ENCODE data around the gene OPA3.
"Not testable (repeated sequence)": the region's sequence is repeated elsewhere in the genome, so short reads cannot be mapped to it uniquely, and the experiment has no call there.

OPA3 gene

DNA sequence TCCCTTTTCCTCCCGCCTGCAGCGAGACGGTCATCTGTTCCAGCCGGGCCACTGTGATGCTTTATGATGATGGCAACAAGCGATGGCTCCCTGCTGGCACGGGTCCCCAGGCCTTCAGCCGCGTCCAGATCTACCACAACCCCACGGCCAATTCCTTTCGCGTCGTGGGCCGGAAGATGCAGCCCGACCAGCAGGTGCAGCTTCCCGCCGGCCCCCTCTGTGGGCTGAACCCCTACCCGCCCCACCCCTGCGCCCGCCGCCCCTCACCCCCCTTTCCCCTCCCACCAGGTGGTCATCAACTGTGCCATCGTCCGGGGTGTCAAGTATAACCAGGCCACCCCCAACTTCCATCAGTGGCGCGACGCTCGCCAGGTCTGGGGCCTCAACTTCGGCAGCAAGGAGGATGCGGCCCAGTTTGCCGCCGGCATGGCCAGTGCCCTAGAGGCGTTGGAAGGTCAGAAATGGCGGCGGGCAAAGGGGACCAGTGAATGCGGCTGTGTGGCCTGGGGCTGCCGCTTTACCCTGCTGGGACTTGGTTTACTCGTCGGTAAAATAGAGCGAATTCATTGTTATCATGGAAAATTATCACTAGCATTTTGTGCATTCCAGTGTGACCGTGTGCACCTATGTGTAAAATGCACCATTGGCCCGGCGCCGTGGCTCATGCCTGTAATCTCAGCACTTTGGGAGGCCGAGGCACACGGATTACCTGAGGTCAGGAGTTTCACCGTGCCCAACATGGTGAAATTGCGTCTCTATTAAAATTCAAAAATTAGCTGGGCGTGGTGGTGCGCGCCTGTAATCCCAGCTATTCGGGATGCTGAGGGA, 66.7 kb downstream of the OPA3 start:
- no peak for DNase-seq

DNA sequence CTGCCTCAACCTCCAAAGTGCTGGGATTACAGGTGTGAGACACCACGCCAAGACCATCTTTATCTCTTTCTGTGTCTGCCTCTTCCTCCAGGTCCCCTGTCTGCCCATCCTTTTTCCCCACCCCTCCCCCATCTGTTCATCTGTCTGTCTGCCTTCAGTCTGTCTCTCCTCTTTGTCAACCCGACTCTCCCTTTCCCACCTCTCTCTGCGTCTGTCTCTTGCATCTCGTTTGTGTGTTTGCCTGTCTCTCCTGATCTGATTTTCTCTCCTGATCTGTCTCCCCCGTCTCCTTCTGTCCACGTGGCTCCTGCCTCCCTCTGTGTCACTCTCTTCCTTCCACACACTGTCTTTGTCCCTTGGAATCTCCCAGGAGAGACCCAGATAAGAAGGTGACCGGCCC, 67.4 kb downstream of the OPA3 start:
- no peak for DNase-seq

DNA sequence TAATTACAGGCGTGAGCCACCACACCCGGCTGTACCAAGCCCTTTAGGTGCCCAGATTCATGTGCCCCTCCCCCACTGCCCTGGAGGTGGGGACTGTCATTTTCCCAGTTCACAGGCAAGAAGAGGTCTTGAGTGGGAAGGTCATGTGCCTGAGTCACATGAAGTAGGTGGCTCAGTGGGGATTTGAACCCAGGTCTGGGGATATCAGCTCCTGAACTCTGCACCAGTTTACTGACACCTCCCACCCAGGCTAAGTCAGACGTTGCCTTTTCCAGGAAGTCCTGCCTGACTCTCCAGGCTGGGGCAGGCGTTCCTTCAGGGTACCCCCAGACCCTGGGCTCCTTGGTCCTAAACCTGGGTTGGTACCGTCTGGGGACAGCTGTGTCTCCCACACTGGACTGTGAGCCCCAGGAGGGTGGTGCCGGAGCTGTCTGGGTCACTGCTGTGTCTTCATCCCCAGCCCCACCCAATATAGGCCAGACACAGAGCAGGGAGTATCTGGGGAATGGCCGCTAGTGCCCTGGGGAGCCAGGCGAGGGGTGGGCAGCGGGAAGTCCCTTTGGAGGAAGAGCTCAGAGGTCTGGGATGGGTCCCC, 68.7 kb downstream of the OPA3 start:
- DNase-seq = no peak

DNA sequence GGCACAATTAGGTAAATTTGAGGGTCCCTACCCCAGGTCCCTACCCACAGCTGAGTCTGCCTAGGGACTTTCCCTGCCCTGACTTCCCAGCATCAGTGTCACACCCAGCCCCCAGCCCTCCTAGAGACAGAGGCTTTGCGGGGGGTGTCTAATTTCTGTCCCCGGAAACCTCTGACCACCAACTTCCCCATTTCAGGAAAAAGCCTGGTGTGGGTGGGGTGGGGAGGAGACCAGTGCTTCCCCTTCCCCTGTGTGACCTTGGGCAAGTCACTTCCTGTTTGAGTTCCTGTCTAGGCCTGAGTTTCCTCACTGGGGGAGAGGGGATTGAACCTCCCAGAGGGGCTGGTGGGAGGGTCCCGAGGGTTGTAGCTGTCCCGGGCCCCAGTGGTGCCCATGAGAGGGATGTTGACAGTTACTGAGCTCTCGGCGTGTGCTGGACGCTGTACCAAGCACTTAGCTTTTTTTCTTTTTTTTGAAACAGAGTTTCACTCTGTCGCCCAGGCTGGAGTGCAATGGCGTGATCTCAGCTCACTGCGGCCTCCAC, 69.4 kb downstream of the OPA3 start:
- DNase-seq = peak; percentile 62

DNA sequence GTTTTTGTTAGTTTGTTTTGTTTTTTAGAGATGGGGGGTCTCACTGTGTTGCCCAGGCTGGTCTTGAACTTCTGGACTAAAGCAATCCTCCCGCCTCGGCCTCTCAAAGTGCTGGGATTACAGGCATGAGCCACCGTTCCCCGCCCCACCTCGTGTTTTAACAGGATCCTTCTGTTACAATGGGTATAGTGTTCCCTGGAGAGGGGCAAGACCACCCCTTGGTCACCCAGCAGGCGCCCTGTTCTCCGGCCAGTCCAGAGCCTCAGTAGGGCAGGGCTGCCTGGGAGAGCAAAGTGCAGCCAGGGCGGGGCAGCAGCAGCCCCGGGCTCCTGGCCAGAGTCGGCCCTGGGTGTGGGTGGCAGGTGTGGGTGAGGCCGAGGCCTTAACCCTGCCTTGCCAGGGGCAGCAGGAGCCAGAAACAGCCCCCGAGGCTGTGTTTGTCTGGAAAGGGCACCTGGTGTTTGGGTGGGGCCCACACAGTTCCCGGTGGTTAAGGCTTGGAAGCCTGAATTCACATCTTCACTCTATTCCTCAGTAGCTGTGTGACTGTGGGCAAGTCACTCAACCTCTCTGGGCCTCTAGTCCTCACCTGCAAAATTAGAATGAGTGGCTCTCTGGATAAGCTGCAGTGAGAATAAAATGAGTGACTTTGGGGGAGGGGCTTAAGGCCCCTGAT, 70.1 kb downstream of the OPA3 start:
- DNase-seq = no peak

DNA sequence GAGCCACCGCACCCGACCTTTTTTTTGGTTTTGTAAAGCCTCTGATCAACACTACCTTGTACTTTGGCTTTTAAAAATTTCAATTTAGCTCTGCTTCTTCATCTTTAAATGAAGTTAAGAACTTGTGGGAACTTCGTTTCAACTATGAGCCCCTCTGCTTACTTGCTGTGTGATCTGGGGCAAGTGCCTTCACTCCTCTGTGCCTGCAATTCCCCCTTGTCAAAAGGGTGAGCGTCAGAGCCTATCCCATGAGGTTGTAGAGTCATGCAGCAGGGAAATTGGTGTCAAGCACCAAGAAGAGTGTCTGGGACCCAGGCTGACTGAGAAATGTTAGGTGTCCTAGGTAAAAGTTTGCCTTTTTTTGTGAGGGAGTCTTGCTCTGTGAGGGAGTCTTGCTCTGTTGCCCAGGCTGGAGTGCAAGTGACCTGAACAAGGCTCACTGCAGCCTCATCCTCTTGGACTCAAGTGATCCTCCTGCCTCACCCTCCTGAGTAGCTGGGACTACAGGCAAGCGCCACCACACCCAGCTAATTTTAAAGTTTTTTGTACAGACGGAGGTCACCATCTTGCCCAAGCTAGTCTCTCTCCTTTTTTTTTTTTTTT, 71.6 kb downstream of the OPA3 start:
- no peak for DNase-seq

DNA sequence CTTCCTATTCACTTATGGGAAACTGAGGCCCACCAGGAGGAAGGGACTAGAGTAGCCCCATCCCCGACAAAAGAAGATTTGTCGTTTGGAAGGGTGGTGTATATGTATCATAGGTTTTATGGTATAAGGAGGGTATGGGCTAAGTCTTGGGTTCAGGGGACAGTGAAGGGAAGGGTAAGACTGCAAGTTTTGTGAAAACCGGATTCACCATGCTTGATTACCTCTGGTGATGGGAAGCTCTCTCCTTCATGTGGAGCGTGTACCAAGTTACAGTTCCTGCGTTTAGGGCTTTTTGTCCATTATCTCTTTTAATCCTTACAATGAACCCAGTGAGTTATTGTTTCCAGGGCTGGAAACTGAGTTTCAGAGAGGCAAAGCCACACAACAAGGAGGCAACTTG, 73.5 kb downstream of the OPA3 start:
- no peak for DNase-seq

DNA sequence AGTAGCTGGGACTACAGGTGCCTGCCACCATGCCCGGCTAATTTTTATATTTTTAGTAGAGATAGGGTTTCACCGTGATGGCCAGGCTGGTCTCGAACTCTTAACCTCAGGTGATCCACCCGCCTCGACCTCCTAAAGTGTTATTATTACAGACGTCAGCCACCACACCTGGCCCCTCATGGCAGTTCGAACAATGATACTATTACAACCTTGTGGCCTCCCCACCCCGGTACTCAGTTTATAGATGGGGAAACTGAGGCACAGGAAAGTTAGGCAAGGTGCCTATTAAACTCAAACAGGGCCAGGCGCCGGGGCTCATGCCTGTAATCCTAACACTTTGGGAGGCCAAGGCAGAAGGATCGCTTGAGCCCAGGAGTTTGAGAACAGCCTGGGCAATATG, 74.2 kb downstream of the OPA3 start:
- not testable (repeated sequence) for DNase-seq

DNA sequence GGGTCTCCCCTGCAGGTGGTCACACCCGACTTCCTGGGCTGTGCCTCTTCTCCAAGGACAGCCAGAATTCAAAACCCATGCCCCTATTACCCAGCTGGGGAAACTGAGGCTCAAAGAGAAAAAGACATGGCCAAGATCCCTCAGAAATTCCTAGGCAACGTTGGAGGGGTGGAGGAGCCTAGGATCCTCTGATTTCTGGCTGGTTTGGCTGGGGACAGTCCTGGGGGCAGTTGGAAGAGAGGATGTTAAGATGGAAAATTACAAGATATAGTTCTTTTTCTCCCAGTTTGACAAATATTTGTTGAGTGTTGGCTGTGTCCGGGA, 74.9 kb downstream of the OPA3 start:
- no peak for DNase-seq

DNA sequence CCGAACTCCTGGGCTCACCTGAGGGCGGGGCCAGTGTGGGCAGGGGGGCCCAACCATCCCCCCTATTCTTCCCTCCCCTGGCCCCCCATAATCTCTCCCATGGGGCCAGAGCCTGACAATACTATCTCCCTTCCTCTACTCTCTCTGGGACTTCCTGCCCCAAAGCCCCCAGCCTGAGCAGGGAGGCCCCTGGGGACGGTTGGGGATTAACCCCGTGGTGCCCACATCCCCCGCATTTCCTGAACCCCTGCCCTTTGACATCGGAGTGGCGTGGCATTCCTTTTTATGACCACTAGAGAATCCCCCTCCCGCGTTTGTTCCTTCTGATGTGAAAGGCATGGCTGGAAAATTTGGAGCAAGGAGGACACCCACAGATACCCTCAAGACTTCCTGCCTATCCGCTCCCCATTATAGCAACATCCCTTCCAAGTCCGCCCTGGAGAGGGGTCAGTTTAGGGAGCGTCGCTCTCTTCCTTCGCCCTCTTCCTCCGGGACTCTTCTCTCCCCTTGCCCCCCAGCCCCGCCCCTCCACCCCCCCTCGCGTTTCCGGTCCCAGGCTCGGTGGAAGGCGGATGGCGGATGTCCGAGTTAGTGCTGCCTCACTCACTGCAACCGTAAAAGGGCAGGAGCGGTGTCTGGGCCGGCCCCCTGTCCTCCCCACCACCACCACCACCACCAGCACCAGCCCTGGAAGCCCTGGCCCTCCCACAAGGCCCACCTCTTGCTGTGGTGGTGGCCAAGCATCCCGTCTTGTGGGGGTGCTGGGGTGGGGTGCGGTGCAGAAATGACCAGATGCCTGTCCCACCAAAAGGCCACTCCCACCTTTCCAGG, 75.5 kb downstream of the OPA3 start:
- peak; percentile 61 for DNase-seq

DNA sequence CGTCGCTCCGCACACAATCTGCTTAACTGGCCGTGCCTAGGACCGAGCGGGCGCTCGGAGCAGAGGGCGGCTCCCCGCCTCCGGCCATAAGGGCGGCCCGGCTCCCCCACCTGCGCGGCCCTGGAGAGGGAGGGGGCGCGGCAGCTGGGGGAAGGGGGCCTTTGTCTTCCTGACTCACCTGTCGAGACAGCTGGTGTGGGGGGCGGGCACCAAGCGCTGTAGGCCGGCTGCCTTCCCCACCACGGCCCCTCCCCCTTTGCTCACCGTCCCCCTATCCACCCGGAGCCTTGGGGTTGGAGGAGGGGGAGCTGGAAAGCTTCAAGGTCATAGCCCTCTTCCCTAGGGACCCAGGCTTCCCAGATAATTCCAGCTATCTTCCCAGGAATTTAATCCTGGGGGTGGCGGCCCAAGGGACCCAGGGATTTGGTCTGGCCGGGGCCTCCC, 76.2 kb downstream of the OPA3 start:
- DNase-seq = no peak

DNA sequence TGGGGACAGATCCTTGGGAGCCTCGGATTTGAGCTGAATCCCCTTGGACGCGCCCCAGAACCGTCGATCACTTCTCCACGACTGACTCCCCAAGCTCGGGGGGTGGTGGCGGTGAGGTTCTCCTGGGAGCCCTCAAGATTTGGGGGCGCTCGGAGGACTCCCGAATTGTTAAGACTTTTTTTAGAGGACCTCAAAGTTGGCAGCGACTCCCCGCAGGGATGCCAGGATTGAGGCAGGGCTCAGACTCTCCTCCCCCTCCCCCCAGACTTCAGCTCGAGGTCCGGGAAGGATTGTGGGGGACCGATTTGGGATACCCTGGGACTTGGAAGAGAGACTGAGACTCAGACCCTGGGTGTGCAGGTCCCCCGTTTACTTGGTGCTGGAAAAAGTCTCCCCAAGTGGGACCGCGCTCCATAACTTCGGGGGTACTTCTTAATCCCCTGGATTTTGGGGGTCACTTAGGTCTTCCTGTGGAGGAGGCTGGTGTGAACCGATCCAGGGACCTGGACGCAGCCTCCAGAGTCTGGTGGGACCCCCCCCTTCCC, 76.7 kb downstream of the OPA3 start:
- DNase-seq = no peak

DNA sequence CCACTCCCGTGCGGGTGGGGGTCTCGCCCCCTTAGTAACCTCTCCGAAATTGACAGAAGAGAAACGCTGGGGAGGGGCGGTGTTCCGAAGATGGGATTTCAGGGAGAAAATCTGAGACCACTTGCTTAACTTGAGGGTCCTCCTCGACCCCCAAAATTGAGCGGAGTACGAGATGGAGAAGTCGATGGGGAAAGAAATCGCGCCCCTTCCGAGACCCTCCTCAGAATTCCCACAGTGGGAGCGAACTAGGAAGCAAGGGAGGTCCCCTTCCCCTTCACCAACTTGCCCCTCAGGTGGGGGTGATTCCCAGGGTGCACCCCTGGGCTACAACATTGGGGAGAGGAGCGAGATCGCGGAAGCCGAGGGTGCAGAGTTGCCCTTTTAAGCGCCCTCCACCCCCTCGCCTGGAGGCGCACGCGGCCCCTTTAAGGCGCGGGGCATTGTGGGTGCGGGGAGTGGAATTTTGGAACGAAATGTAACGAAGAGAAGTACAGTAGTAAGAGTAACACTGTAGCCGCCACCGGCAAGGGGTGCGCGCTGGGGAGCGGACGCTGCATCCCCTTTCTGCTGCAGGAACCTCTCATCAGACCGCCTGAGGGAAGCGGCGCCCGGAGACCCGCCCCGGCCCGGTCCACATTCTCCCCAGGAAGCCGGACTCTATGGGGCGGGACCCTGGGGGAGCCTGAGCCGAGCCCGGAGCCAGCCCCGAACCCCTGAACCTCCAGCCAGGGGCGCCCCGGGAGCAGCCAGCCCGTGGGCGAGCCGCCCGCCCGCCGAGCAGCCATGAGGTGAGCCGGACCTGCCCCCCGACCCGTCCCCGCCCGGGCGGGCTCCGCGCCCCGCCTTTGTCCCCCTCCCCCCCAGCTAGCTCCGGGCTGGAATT, 77.4 kb downstream of the OPA3 start, which contains the start of gene VASP:
Gene VASP (plus strand): TSS at position 491 of the 883 bp plus-strand sequence. CDS start 293 bp downstream, at position 784.
- DNase-seq = peak; percentile 93

DNA sequence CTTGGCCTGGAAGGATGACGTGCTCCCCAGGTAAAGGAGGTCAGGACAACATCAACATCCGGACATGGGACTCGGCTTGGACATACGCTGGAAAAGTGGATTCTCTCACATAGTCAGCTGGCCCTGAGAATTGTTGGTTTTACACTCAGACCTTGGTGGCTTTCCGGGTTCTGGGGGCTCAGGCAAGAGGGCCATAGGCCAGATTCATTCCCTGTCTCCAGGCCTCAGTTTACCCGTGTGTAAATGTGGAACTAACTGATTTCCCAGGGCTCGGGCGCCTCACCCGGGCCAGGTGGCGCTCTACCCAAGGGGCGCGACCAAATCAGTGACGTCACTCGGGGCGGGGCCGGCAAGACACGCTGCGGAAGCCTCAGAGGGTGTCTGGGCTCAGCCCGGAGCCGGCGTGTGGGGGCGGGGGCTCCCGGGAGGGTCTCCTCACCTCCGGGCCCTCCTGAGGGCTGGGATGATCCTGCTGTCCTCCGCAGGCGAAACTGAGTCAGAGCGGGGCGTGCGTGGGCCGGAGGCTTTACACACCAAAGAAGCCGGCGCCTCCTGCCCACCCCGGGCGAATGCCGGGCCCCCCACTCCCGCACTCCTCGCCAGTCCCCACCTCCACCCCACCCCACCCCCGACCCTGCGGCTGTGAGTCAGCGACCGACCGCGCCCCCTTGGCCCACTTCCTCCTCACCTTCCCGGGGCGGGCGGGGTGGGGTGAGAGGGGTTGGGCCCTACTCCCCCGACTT, 78.2 kb downstream of the OPA3 start:
- DNase-seq = peak; percentile 95

DNA sequence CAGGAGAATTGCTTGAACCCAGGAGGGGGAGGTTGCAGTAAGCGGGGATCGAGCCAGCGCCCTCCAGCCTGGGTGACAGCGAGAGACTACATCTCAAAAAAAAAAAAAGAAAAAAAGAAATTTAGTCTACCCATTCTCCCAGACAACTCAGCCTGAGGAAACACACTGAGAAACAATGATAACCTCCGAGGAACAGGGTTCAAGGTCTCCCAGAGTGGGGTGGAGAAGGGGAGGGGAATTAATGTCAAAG, 78.7 kb downstream of the OPA3 start:
- no peak for DNase-seq

DNA sequence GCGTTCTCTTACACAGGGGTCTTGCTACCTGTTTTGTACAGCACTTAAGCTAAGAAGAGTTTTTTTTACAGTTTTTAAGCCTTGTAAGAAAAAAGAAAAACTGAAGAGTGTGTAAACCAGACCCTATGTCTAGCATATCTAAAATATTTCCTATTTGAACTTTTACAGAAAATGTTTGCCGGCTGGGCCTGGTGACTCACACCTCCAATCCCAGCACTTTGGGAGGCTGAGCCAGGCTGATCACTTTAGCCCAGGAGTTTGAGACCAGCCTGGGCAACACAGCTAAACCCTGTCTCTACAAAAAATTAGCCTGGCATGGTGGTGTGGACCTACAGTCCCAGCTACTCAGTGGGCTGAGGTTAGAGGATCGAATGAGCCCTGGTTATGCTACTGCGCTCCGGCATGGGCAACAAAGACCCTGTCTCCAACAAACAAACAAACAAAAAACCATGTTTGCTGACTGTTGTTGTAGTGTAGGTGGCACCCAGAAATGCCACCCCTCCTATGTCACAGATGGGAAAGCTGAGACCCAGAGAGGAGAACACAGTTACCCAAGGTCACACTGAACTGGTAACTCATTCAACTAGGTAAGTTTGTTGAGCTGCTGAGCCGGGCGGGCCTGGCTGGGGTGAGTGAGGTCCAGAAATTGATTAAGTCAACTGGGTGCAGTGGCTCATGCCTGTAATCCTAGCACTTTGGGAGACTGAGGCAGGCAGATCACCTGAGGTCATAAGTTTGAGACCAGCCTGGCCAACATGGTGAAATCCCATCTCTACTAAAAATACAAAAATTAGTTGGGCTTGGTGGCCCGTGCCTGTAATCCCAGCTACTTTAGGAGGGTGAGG, 79.2 kb downstream of the OPA3 start:
- DNase-seq = no peak

DNA sequence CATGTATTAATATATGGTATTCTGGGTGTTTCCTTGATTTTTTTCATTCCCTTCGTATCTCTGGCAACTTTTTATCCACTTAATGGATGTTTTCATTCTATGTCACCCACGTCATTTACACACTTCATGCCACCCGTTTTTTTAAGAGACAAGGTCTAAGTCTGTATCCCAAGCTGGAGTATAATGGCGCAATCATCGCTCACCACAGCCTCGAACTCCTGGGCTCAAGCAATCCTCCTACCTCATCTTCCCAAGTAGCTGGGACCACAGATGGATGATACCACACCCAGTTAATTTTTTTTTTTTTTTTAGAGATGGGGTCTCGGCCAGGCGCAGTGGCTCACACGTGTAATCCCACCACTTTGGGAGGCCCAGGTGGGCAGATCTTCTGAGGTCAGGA, 80.7 kb downstream of the OPA3 start:
- no peak for DNase-seq

DNA sequence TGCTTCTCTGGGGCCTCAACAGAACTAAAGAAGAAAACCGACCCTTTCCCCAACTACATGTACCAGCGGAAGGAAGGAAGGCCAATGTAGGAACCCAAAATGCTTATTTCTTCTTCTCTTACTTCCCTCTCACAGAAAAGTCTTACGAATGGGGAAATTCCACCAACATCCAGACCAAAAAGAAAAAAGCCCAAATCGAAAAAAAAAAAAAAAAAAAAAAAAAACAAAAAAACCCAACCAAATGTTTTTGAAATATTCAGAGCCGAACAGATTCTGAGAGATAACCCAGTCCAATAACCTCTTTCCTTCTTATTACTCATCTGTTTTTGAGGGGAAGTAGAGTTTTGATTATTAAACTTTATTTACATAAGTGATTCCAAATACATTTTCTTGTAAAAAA, 82.5 kb downstream of the OPA3 start:
- DNase-seq = no peak

DNA sequence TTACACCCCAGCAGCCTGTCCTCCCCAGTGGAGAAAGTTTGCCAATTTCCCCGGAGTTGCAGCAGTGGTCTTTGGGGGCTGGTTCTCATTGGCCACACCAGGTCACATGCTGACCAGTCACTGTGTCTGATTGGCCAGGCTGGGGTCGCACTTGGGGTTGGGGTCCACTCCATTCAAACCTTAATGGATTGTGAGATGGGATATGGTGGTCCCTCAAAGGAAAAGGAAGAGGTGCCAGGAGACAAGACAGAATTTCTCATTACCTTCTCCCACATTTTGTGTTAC, 82.9 kb downstream of the OPA3 start:
- DNase-seq = no peak
